Activated effector memory CD4-positive, alpha-beta T cell treated with Interleukin-2 at 50 U/mL for 16 hours (primary cell): Measurements from ENCODE around the gene FAM89A.
"Not testable (repeated sequence)": the region's sequence is repeated elsewhere in the genome, so short reads cannot be mapped to it uniquely, and the experiment has no call there.

Experiments used
- DNase-seq: peaks from one replicate; pipeline ENCODE4 v3.0.0-alpha.2; 2020

FAM89A gene

DNA sequence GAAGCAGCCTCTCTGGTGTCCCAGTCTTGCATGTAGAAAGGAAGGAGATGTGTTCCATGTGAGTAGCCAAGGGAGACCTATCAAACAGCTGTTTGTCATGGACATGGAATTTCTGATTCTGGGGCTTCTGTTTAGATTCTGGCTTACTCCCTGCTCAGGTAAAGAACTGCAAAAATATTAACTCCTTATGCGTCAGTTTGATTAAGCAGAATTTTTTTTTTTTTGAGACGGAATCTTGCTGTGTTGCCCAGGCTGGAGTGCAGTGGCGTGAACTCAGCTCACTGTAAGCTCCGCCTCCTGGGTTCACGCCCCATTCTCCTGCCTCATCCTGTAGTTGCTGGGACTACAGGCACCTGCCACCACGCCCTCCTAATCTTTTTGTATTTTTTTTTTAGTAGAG, 54.3 kb downstream of the FAM89A start:
- no peak for DNase-seq

DNA sequence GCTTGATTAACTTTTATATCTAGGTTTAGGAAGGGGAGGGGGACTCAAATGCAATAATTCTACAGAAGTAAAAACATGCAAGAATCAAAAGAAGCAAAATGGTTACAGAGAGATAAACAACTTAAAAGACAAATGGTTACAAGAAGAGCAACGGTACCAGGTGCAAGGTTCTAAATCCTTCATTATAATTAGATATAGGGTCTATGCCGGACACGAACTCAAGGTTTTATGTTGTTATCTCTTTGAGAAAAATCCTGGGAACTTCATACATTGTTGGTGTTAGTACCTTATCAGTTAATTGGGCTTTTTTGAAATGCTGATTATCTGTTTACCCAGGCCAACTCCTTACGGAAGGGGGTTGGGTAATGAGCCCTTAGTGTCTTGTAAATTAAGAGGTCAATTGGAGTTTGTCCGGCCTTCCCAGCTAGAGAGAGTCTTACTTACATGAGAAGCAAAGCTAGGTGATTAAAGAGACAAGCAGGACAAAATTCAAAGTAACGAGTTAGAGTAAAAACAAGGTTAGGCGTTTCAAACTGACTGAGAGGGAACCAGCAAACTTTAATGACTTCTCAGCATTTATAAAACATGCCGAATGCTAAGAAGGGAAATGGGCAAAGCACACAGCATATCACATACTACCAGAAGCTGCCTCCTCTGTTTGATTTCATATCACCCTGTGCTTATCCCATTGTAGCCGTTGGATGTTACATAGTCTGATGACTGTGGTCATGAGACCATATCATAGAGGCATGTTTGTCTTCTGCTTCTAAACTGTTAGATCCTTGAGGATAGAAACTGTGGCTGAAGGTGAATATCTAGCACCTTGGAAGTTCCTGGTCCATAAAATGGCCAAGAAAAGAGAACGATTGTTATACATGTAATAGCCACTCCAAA, 55.2 kb downstream of the FAM89A start:
- DNase-seq, result not testable (repeated sequence)

- no peak for DNase-seq
These were observed 56.2 kb downstream of the FAM89A start for GRCh38 chr1:230983811-230984210.

- no peak for DNase-seq
These were observed 57.4 kb downstream of the FAM89A start for GRCh38 chr1:230982696-230983095.

DNA sequence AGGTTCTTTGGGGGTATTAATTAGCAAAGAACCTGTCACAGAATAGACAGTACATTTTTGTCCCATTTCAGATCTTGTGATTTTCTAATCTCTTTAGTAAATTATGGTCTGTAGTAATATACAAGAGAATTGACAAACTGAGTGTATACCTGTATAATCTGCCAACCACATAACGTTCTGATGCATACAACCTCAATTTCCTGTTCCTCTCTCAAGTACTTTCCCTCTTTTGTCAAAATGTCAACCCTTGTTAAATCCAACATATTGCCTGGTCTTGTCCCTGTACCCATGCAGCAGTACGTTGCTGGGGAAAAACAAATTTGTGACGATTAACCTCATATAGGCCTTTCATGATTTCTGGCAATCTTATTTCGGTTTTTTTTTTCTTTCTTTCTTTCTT, 60.1 kb downstream of the FAM89A start:
- DNase-seq, result no peak

GRCh38 chr1:230979389-230979716, 60.7 kb downstream of the FAM89A start:
- DNase-seq, result no peak

DNA sequence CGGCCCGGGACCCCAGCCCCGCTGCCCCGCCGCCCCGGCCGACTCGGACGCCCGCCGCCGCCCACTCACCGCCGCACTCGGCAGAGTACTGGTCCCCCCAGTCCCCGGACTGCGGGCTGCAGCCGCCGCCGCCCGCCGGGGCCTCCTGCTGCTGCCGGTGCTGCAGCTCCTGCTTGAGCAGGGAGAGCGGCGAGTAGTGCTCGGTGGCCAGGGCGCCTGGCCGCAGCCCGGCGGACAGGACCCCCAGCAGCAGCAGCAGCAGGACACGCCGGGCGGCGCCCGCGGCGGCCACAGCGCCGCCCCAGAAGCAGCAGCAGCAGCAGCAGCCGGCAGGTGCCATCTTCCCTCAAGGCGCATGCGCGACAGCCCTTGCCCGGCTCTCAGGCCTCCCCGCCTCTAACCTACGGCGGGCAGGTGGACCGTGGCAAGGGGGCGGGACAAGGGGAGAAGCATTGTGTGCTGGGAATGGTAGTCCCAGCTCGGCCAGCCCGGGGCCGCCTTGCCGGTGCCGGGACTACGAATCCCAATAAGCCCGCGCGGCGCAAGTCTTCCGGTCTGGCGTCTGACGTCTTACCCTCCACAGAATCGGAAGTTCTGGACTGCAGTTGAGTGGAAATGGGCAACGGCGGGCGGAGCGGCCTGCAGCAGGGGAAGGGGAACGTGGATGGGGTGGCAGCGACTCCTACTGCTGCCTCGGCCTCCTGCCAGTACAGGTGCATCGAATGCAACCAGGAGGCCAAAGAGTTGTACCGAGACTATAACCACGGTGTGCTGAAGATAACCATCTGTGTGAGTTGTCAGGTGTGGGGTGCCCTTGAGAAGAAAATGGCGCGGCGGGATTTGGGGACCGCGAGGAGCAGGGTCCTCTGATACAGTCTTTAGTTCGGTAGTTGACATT, 61.3 kb downstream of the FAM89A start, which contains the start of the genes ARV1 and TTC13:
Gene ARV1 (plus strand): TSS at position 604 of the 898 bp plus-strand sequence. CDS start 12 bp downstream, at position 616.
Gene TTC13 (minus strand): TSS at position 371 of the 898 bp plus-strand sequence. CDS start 31 bp downstream, at position 340.
- DNase-seq, result peak; percentile 97

DNA sequence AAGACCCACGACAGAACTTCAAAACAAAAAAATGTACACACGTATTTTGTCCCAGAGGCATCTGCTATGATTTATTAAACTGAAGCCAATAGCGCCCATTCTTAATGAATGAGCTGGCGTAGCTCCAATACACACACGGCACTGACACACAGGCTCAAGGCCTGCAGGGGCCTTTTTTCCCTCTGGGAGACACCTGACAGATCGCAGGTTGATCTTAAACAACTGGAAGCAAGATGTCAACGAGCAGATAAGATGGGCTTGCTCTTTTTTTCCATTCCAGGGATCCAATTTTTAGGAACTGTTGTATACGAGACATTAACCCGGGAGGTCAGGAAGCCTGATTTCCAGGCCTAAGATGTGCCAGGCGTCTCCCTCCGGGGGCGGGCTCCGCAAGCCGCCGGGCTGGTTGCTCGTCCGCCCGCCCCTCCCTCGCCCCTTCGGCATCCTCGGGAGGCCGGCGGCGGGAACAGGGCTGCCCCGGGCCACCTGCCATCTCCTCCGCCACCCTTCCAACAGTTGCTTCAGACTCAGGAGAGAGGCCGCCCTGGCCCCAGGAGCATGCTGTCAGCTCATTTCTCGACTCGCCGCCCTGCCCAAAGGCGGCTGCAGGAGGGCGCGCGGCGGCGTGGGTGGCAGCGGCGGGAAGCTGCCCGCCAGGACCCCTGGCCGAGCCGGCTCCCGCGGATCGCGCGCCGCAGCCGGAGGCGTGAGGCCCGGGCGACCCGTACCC, 62.1 kb downstream of the FAM89A start:
- DNase-seq, result peak; percentile 12

DNA sequence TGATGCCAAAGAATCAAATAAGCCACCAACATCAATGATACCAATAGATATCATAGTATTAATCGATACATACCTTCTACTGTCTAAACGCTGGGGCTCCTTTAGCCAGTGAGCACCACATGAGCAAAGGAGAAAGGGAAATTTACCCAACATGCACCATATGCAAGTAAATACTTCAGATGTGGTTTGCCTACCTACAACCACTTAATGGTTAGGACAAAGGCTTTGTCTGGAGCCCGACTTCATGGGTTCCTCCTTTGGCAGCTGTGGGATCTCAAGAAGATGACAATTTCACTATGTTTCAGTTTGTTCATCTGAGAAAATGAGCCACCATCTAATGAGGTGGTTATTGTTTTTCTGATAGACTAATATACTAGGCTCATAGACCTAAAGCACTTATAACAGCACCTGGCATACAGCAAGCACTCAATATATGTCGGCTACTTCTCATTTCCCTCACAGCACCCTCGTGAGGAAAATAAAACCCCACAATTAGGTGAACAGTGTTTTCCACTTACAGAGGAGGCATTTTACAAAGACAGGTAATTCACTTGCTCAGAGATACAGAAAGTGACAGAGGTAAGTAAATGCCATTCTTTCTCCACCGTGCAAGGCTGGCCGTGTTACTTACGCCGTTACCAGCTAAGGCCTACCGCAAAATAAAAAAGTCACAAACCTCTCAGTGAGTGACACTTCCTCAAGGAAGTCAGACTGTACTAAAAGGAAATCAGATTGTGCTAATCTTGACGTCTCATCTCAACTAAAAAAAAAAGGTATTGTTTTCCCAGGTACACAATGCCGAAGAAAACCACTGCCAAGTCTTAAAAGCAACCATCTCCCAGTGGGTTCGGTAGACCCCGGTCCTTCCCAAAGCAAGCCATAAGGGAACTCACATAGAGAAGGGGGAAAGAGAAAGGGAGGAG, 63.0 kb downstream of the FAM89A start:
- peak; percentile 12 for DNase-seq

- no peak for DNase-seq
These were observed 63.7 kb downstream of the FAM89A start for GRCh38 chr1:230976360-230976759.

DNA sequence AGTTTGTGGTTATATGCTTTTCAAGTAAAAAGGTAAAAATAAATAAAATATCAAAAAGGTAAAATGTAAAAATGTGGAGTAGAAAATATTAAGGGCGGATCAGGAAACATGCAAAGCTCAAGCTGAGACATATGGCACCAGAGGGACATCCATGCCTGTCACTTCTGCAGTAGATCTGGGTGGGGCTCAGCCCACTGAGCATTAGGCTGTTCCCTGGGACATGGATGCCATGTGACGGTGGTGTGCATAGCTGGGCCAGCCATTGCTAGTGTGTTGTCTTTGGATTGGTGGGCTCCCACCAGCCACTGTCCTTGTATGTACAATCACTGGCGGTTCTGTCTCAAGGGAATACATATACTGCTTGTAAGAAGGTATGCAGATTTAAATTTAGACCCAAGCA, 64.4 kb downstream of the FAM89A start:
- DNase-seq, result no peak

DNA sequence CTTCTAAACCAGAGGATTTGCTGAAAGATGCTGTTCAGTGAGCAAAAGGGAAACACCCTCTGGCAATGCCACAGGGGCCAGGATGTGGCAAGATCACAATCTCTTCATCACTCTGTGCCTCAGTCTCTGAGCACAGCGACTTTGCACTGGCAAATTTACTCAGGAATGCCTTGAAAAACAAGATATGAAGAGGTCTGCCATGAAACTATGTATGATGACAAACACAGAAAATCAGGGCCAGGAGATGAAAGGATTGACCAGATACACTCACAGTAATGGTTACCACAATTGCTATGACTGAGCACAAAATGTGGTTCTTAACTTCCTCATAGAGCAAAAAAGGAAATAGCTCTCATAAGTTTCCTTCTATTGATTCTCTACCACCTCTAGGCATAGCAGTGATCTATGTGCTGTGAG, 67.2 kb downstream of the FAM89A start:
- peak; percentile 52 for DNase-seq

DNA sequence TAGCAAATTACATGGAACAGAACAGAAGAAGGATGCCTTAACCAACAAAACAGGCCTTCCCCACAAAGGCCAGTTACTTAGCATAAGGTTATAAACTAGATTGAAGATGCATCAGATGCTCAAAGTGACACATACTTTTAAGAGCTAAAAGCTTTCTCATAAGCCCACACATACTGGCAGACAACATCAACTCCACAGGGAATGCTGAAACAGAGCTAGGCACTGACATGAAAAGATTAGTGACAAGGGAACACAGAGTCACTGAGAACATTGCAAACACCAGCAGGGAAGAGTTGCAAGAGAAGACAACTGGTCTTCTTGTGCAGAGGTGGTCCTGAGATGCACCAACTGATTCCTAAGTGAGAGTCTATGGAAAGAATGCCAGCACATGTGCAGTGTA, 68.3 kb downstream of the FAM89A start:
- no peak for DNase-seq

GRCh38 chr1:230970432-230970831, 69.6 kb downstream of the FAM89A start:
- DNase-seq, result no peak
